Common myeloid progenitor, CD34-positive (primary cell): ENCODE data around the gene TMEM115.

Experiments
- CTCF ChIA-PET: fragments of 350-600 bp; sonication (Branson Sonifier 250); formaldehyde crosslinking; loops from one replicate; lab custom pipeline; 2021; ENCODE audit warnings: antibody characterized with exemption; lab: Charles Lee
- POLR2A ChIA-PET: fragments of 350-600 bp; sonication (Branson Sonifier 250); formaldehyde crosslinking; loops from one replicate; lab custom pipeline; 2021; ENCODE audit warnings: antibody characterized with exemption; lab: Charles Lee
- DNase-seq, 3 donors: peaks; one replicate each; pipeline versions ENCODE4 v3.0.0 to v3.0.0-alpha.2; 2013
- H3K27ac ChIP-seq, 2 experiments: 1 replicate in 1 of 2; 2 replicates in 1 of 2; pipeline ENCODE4 v1.7.0; 2013; ENCODE audit warnings: inconsistent platforms in 2 of 2, low read length in 2 of 2, mild to moderate bottlenecking in 2 of 2, low read depth in 1 of 2, moderate library complexity in 1 of 2; ENCODE audit not compliant: severe bottlenecking in 2 of 2, insufficient read depth in 1 of 2, poor library complexity in 1 of 2
- H3K27me3 ChIP-seq, 5 experiments: replicated peaks in 2 of 5; 1 replicate in 3 of 5; 2 replicates in 2 of 5; pipeline versions ENCODE4 v1.6.1 to v1.7.0; 2013; ENCODE audit warnings: low read length in 4 of 5, mild to moderate bottlenecking in 2 of 5, moderate library complexity in 2 of 5, inconsistent platforms in 1 of 5; ENCODE audit not compliant: insufficient read depth in 5 of 5, control insufficient read depth in 4 of 5
- H3K36me3 ChIP-seq, 4 experiments: 1 replicate in 2 of 4; 2 replicates in 2 of 4; pipeline versions ENCODE4 v1.6.1 to v1.7.0; 2013; ENCODE audit warnings: low read length in 3 of 4, control low read depth in 1 of 4, mild to moderate bottlenecking in 1 of 4; ENCODE audit not compliant: control insufficient read depth in 4 of 4, insufficient read depth in 4 of 4
- H3K4me1 ChIP-seq, 4 experiments: 1 replicate in 3 of 4; 2 replicates in 1 of 4; pipeline versions ENCODE4 v1.6.1 to v1.7.1; 2013; ENCODE audit warnings: low read length in 3 of 4, mild to moderate bottlenecking in 3 of 4, control low read depth in 1 of 4, inconsistent platforms in 1 of 4, moderate library complexity in 1 of 4; ENCODE audit not compliant: control insufficient read depth in 4 of 4, insufficient read depth in 4 of 4; ENCODE audit errors: control extremely low read depth in 1 of 4
- H3K4me3 ChIP-seq, 7 experiments: 1 replicate in 4 of 7; 2 replicates in 3 of 7; pipeline versions ENCODE4 v1.5.1 to v1.7.0; 2013; ENCODE audit warnings: mild to moderate bottlenecking in 7 of 7, low read length in 6 of 7, moderate library complexity in 6 of 7, inconsistent platforms in 2 of 7, low read depth in 2 of 7, control low read depth in 1 of 7; ENCODE audit not compliant: insufficient read depth in 4 of 7, control insufficient read depth in 1 of 7; ENCODE audit errors: extremely low read depth in 1 of 7
- H3K9me3 ChIP-seq, 5 experiments: 1 replicate in 4 of 5; 2 replicates in 1 of 5; pipeline versions ENCODE4 v1.6.1 to v1.7.1; 2013; ENCODE audit warnings: low read length in 4 of 5, mild to moderate bottlenecking in 2 of 5, inconsistent platforms in 1 of 5, low read depth in 1 of 5, moderate library complexity in 1 of 5; ENCODE audit not compliant: control insufficient read depth in 4 of 5, insufficient read depth in 2 of 5; ENCODE audit errors: control extremely low read depth in 1 of 5
- WGBS: methylation state at CpG from one replicate; pipeline ENCODE4 v1.1.5; 2013; ENCODE audit not compliant: insufficient coverage; 5-methylcytosine and 5-hydroxymethylcytosine counted together

The TMEM115 gene

DNA sequence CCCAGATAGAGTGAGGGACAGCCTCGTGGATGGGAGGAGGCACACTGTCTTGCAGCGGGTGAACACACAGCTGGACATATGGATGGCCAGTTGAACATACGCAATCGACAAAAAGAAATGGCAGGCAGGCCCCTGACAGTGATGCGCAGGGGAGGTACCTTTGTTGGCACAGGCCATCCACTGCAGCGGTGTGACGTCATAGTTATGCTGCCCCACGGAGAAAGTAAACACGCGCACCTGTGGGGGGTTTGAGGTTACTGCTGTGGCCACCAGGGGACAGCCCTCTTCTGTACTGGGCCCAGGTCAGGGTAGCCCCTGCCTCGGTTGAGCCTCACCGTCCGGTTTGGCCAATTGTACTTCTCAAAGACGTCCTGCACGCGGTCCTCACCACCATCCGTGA, 19.4 kb upstream of the TMEM115 start:
- H3K4me3 ChIP-seq, result peak overlapping the region in 1 of 7 experiments; percentile 19
- no peaks in the 10 kb centered on the region for H3K9me3 ChIP-seq
- ChIA-PET POLR2A (no interaction called here), CTCF (interaction anchor here (0.9 to 1.1 kb wide), 2 partner anchors 8 to 31 kb away, joined by 3 read pairs; no protein-coding TSS in a partner anchor)
- H3K36me3 ChIP-seq, result no peaks in the 10 kb centered on the region
- 98% methylated on average over 15 of the region's 17 CpGs for WGBS
- no peaks in the 10 kb centered on the region for H3K27me3 ChIP-seq
- peaks cover 0 to 9% (median 3%) of the 10 kb centered on the region in 4 experiments for H3K4me1 ChIP-seq
- no peak overlapping the region for H3K27ac ChIP-seq
- no peak for DNase-seq

DNA sequence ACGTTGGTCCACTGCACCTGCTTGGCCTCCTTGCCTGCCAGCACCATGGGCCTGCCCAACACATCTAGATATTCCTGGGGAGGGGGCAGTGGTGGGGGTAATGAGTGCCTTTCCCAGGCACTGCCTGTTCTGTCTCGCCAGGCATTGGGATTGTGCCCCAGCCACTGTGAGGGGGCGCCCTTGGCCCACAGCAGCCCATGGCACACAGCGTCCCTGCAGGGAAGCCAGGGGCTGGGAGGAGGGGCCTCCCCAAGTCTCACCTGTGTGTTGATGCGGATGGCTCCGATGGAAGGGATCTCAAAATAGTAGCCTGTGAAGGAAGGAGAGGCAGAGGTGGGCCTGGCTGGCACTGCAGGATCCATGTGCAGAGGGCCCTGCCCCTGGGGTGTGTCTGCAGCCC, 18.7 kb upstream of the TMEM115 start:
- no peak for DNase-seq
- ChIA-PET CTCF (no interaction called here), POLR2A (no interaction called here)
- H3K27ac ChIP-seq, result no peak overlapping the region
- WGBS, result 96% methylated on average over 3 of the region's 6 CpGs
- no peaks in the 10 kb centered on the region for H3K36me3 ChIP-seq
- H3K27me3 ChIP-seq, result no peaks in the 10 kb centered on the region
- H3K4me3 ChIP-seq, result no peak overlapping the region
- H3K4me1 ChIP-seq, result peaks cover 0 to 12% (median 8%) of the 10 kb centered on the region in 4 experiments
- no peaks in the 10 kb centered on the region for H3K9me3 ChIP-seq

DNA sequence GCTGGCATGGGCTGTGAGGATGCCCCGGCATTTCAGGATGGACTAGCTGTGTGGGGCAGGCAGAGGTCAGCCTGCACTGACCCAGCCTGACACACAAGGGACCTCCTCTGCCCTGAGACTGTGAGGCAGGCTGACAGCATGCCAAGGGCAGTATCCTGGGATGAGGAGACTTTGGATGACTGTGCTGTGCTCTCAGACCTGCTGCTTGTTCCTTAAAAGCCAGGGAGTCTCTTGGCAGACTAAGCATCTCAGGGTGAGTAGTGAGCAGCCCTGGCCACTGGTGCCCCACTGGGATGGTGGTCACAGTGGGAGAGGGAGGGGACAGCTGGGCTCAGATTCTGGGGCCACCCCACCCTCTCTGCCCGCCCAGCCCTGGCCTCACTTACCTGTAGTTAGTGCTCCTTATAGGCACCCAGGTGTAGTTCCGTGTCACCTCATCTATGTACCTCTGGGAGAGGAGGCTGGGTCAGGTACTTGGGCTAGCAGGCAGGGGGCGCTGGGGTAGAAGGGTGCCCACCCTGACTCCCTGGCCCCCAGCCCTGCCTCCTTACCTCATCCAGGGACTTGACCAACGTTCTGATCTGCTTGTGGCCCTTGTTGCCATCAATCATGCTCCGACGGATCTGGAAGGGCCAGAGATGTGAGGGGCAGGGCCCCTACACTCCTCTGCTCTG, 16.1 kb upstream of the TMEM115 start:
- ChIA-PET POLR2A (no interaction called here), CTCF (interaction anchor here (0.6 to 1.7 kb wide), 4 partner anchors 10 to 115 kb away, joined by 3 to 5 read pairs (median 4); no protein-coding TSS in a partner anchor)
- 88% methylated on average over 7 of the region's 7 CpGs for WGBS
- H3K36me3 ChIP-seq, result no peaks in the 10 kb centered on the region
- H3K4me1 ChIP-seq, result peaks cover 0 to 20% (median 15%) of the 10 kb centered on the region in 4 experiments
- H3K9me3 ChIP-seq, result no peaks in the 10 kb centered on the region
- H3K27ac ChIP-seq, result no peak overlapping the region
- no peak overlapping the region for H3K4me3 ChIP-seq
- H3K27me3 ChIP-seq, result no peaks in the 10 kb centered on the region
- DNase-seq, result no peak

DNA sequence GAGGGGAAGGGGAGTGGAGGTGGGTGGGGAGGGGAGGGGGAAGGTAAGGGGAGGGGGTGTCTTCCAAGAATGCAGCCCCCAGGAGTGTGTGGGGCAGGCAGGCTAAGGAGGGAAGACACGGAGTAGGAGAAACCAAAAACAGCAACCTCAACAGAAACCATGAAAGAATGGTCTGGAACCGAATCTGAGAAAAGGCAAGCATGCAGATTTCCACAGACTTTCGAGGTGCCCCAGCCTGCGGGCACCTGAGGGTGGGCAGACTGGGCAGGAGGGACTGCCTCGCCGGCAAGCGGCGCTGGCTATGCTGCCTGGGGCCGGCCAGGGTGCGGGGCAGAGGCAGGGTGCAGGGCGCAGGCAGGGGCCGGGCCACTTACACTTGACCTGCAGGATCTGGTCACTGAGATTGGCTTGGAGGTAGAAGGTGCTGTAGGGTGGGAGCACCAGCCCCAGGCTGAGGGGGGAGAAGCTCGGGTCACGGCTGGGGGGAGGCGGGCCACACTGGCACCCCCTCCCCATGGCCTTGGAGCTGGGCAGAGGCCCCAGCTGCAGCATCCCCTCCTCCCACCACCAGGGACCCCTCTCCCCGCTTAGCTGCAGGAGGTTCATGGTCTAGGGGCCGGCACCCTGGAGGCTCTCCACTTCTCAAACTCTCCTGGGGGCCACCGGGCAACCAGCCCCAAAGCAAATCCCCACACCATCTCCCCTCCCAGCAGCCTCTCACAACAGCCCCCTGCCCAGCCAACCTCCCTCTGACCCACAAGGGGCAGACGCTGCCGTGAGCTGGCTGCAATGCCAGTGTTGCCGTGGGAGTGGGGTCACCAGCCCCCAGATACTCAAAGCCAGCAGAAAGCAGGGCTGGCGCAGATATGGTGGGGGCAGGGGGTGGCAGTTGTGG, 15.3 kb upstream of the TMEM115 start:
- Histone ChIP-seq H3K9me3 (no peaks in the 10 kb centered on the region), H3K27me3 (no peaks in the 10 kb centered on the region), H3K4me1 (peaks cover 0 to 20% (median 15%) of the 10 kb centered on the region in 4 experiments), H3K4me3 (no peak overlapping the region), H3K27ac (no peak overlapping the region), H3K36me3 (no peaks in the 10 kb centered on the region)
- ChIA-PET CTCF (interaction anchor here (0.6 to 1.7 kb wide), 3 partner anchors 11 to 114 kb away, joined by 3 to 5 read pairs (median 3); no protein-coding TSS in a partner anchor), POLR2A (no interaction called here)
- no peak for DNase-seq
- WGBS, result 83% methylated on average over 13 of the region's 22 CpGs

DNA sequence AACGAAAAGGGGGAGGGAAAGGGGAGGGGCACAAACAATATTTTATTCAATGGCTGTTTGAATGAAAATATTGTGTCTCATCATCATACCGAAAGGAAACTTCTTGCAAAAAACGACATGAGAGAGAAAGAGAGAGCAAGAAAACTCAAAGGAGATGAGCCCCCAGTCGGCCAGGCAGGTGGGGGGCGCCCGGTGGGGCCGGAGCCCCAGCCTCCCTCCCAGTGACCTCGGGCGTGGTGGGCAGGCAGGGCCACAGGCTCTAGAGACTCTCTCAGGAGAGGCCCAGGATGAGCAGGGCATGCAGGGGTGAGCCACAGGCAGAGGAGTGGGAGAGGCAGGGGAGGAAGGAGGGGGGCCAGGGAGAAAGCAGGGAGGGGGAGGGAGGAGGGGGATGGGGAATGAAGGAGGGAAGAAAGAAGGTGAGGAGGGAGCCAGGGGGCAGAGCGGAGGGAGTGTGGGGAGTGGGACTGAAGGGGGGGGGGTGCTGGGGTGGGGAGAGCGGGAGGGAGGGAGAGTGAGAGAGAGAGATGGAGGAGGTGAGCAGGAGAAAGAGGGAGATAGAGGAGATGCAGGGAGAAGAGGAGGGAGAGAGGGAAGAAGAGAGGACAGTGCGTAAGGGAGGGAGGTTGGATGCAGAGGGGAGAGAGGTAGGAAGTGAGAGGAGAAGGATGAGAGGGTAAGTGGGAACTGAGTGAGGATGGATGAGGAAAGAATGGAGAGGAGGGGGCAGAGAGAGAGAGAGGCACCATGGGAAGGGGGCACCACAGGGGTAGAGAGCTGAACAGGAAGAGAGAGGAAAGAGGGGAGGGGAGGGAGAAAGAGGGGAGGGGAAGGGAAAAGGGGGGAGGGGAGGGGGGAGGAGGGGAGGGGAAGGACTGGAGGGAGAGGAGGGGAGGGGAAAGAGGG, 14.1 kb upstream of the TMEM115 start:
- ChIA-PET CTCF (interaction anchor here (1.4 kb wide), 1 partner anchor 20 kb away, joined by 5 read pairs; no protein-coding TSS in a partner anchor), POLR2A (no interaction called here)
- Histone ChIP-seq H3K36me3 (no peaks in the 10 kb centered on the region), H3K27ac (no peak overlapping the region), H3K27me3 (no peaks in the 10 kb centered on the region), H3K4me3 (no peak overlapping the region), H3K4me1 (peaks cover 0 to 20% (median 15%) of the 10 kb centered on the region in 4 experiments), H3K9me3 (no peaks in the 10 kb centered on the region)
- no peak for DNase-seq
- 73% methylated on average over 9 of the region's 12 CpGs for WGBS

DNA sequence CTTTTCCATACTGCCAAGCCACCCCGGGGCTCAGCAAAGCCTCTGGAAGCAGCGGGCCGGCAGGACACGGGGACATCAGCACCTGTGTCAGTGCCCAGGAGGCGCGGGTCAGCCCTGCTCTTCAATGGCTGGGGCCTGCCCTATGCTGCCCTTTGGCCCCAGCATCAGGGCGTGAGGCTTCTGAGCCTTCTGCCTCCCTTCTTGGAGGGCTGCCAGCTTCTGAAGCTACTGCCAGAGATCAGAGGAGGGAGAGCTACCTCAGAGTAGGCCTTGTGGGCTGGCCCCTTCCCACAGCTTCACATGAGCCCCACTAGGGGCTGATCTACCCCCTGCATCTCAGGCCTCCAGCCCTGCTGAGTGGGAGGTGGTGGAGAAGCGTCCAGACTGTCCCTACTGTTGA, 13.0 kb upstream of the TMEM115 start:
- ChIA-PET CTCF (interaction anchor here (0.6 to 1.4 kb wide), 3 partner anchors 18 to 24 kb away, joined by 3 to 5 read pairs (median 3); no protein-coding TSS in a partner anchor), POLR2A (no interaction called here)
- Histone ChIP-seq H3K27ac (no peak overlapping the region), H3K4me3 (no peak overlapping the region), H3K9me3 (no peaks in the 10 kb centered on the region), H3K36me3 (no peaks in the 10 kb centered on the region), H3K4me1 (peaks cover 0 to 20% (median 15%) of the 10 kb centered on the region in 4 experiments), H3K27me3 (no peaks in the 10 kb centered on the region)
- peak; percentile 46 to 77 (median 70) for DNase-seq
- 80% methylated on average over 5 of the region's 8 CpGs for WGBS
